ENCODE results near the gene POLR3B.
A peak's percentile ranks its signal among the peaks of the same experiment; 100 is the strongest.

POLR3B gene

GRCh38 chr12:106493531-106493930 lies 136.0 kb downstream of the POLR3B start:
- no peaks in the 10 kb centered on the region for H3K27me3 ChIP-seq (replicated peaks in 2 of 5; ENCODE audit: control insufficient read depth in 4 of 5, insufficient read depth in 5 of 5, low read length in 4 of 5)
- no peaks in the 10 kb centered on the region for H3K9me3 ChIP-seq (ENCODE audit: control extremely low read depth in 1 of 5, control insufficient read depth in 4 of 5, insufficient read depth in 2 of 5, low read depth in 1 of 5, low read length in 4 of 5)
- H3K27ac ChIP-seq (ENCODE audit: insufficient read depth in 1 of 2, low read depth in 1 of 2, low read length in 2 of 2, poor library complexity in 1 of 2, severe bottlenecking in 2 of 2), result no peak overlapping the region
- ChIA-PET CTCF (no interaction called here), POLR2A (no interaction called here)
- WGBS (ENCODE audit: insufficient coverage), result no CpG with 5 or more reads among the region's 4 CpGs
- no peak for DNase-seq
- H3K36me3 ChIP-seq (ENCODE audit: control insufficient read depth in 4 of 4, insufficient read depth in 4 of 4, low read length in 3 of 4), result peaks cover 0 to 2% (median 0%) of the 10 kb centered on the region in 4 experiments
- H3K4me1 ChIP-seq (ENCODE audit: control extremely low read depth in 1 of 4, control insufficient read depth in 4 of 4, insufficient read depth in 4 of 4, low read length in 3 of 4), result peaks cover 0 to 9% (median 6%) of the 10 kb centered on the region in 4 experiments
- no peak overlapping the region for H3K4me3 ChIP-seq (ENCODE audit: control insufficient read depth in 1 of 7, extremely low read depth in 1 of 7, insufficient read depth in 4 of 7, low read depth in 2 of 7, low read length in 6 of 7)

- no peaks in the 10 kb centered on the region for H3K27me3 ChIP-seq (replicated peaks in 2 of 5; ENCODE audit: control insufficient read depth in 4 of 5, insufficient read depth in 5 of 5, low read length in 4 of 5)
- CTCF ChIA-PET, result no interaction called here
These were observed 137.9 kb downstream of the POLR3B start for GRCh38 chr12:106495354-106495965.

GRCh38 chr12:106498056-106498455 lies 140.5 kb downstream of the POLR3B start:
- H3K9me3 ChIP-seq (ENCODE audit: control extremely low read depth in 1 of 5, control insufficient read depth in 4 of 5, insufficient read depth in 2 of 5, low read depth in 1 of 5, low read length in 4 of 5), result no peaks in the 10 kb centered on the region
- peaks cover 2 to 10% (median 7%) of the 10 kb centered on the region in 4 experiments for H3K36me3 ChIP-seq (ENCODE audit: control insufficient read depth in 4 of 4, insufficient read depth in 4 of 4, low read length in 3 of 4)
- POLR2A ChIA-PET, result interaction anchor here (0.7 kb wide), 1 partner anchor 39 kb away, joined by 4 read pairs; no protein-coding TSS in a partner anchor
- peaks cover 0 to 17% (median 6%) of the 10 kb centered on the region in 4 experiments for H3K4me1 ChIP-seq (ENCODE audit: control extremely low read depth in 1 of 4, control insufficient read depth in 4 of 4, insufficient read depth in 4 of 4, low read length in 3 of 4)
- no peaks in the 10 kb centered on the region for H3K27me3 ChIP-seq (replicated peaks in 2 of 5; ENCODE audit: control insufficient read depth in 4 of 5, insufficient read depth in 5 of 5, low read length in 4 of 5)
- no peak overlapping the region for H3K27ac ChIP-seq (ENCODE audit: insufficient read depth in 1 of 2, low read depth in 1 of 2, low read length in 2 of 2, poor library complexity in 1 of 2, severe bottlenecking in 2 of 2)
- peak; percentile 9 to 42 (median 28) for DNase-seq
- WGBS (ENCODE audit: insufficient coverage), result 0% methylated on average over 4 of the region's 7 CpGs
- CTCF ChIA-PET, result no interaction called here
- H3K4me3 ChIP-seq (ENCODE audit: control insufficient read depth in 1 of 7, extremely low read depth in 1 of 7, insufficient read depth in 4 of 7, low read depth in 2 of 7, low read length in 6 of 7), result no peak overlapping the region

More at GRCh38 chr12:106495354-106495965, 137.9 kb downstream of the POLR3B start:
- H3K4me1 ChIP-seq (ENCODE audit: control extremely low read depth in 1 of 4, control insufficient read depth in 4 of 4, insufficient read depth in 4 of 4, low read length in 3 of 4), result peaks cover 0 to 17% (median 6%) of the 10 kb centered on the region in 4 experiments
- no peaks in the 10 kb centered on the region for H3K9me3 ChIP-seq (ENCODE audit: control extremely low read depth in 1 of 5, control insufficient read depth in 4 of 5, insufficient read depth in 2 of 5, low read depth in 1 of 5, low read length in 4 of 5)
- POLR2A ChIA-PET, result no interaction called here
- 100% methylated on average over 3 of the region's 5 CpGs for WGBS (ENCODE audit: insufficient coverage)
- peaks cover 0 to 6% (median 3%) of the 10 kb centered on the region in 4 experiments for H3K36me3 ChIP-seq (ENCODE audit: control insufficient read depth in 4 of 4, insufficient read depth in 4 of 4, low read length in 3 of 4)
- DNase-seq, result no peak
- H3K4me3 ChIP-seq (ENCODE audit: control insufficient read depth in 1 of 7, extremely low read depth in 1 of 7, insufficient read depth in 4 of 7, low read depth in 2 of 7, low read length in 6 of 7), result no peak overlapping the region
- H3K27ac ChIP-seq (ENCODE audit: insufficient read depth in 1 of 2, low read depth in 1 of 2, low read length in 2 of 2, poor library complexity in 1 of 2, severe bottlenecking in 2 of 2), result no peak overlapping the region

GRCh38 chr12:106499628-106500027 lies 142.1 kb downstream of the POLR3B start:
- no peak for DNase-seq
- H3K9me3 ChIP-seq (ENCODE audit: control extremely low read depth in 1 of 5, control insufficient read depth in 4 of 5, insufficient read depth in 2 of 5, low read depth in 1 of 5, low read length in 4 of 5), result no peaks in the 10 kb centered on the region
- H3K4me3 ChIP-seq (ENCODE audit: control insufficient read depth in 1 of 7, extremely low read depth in 1 of 7, insufficient read depth in 4 of 7, low read depth in 2 of 7, low read length in 6 of 7), result no peak overlapping the region
- ChIA-PET POLR2A (no interaction called here), CTCF (no interaction called here)
- peaks cover 4 to 19% (median 10%) of the 10 kb centered on the region in 4 experiments for H3K36me3 ChIP-seq (ENCODE audit: control insufficient read depth in 4 of 4, insufficient read depth in 4 of 4, low read length in 3 of 4)
- no peak overlapping the region for H3K27ac ChIP-seq (ENCODE audit: insufficient read depth in 1 of 2, low read depth in 1 of 2, low read length in 2 of 2, poor library complexity in 1 of 2, severe bottlenecking in 2 of 2)
- H3K27me3 ChIP-seq (replicated peaks in 2 of 5; ENCODE audit: control insufficient read depth in 4 of 5, insufficient read depth in 5 of 5, low read length in 4 of 5), result no peaks in the 10 kb centered on the region
- peaks cover 0 to 17% (median 6%) of the 10 kb centered on the region in 4 experiments for H3K4me1 ChIP-seq (ENCODE audit: control extremely low read depth in 1 of 4, control insufficient read depth in 4 of 4, insufficient read depth in 4 of 4, low read length in 3 of 4)
- WGBS (ENCODE audit: insufficient coverage), result 100% methylated on average over 1 of the region's 2 CpGs

GRCh38 chr12:106506691-106507090 lies 149.1 kb downstream of the POLR3B start:
- no peaks in the 10 kb centered on the region for H3K9me3 ChIP-seq (ENCODE audit: control extremely low read depth in 1 of 5, control insufficient read depth in 4 of 5, insufficient read depth in 2 of 5, low read depth in 1 of 5, low read length in 4 of 5)
- no peaks in the 10 kb centered on the region for H3K4me1 ChIP-seq (ENCODE audit: control extremely low read depth in 1 of 4, control insufficient read depth in 4 of 4, insufficient read depth in 4 of 4, low read length in 3 of 4)
- ChIA-PET POLR2A (no interaction called here), CTCF (no interaction called here)
- H3K36me3 ChIP-seq (ENCODE audit: control insufficient read depth in 4 of 4, insufficient read depth in 4 of 4, low read length in 3 of 4), result peaks cover 4 to 20% (median 11%) of the 10 kb centered on the region in 4 experiments
- H3K4me3 ChIP-seq (ENCODE audit: control insufficient read depth in 1 of 7, extremely low read depth in 1 of 7, insufficient read depth in 4 of 7, low read depth in 2 of 7, low read length in 6 of 7), result no peak overlapping the region
- WGBS (ENCODE audit: insufficient coverage), result 90% methylated on average over 7 of the region's 9 CpGs
- H3K27me3 ChIP-seq (replicated peaks in 2 of 5; ENCODE audit: control insufficient read depth in 4 of 5, insufficient read depth in 5 of 5, low read length in 4 of 5), result no peaks in the 10 kb centered on the region
- no peak for DNase-seq
- H3K27ac ChIP-seq (ENCODE audit: insufficient read depth in 1 of 2, low read depth in 1 of 2, low read length in 2 of 2, poor library complexity in 1 of 2, severe bottlenecking in 2 of 2), result no peak overlapping the region

GRCh38 chr12:106508966-106509365 lies 151.4 kb downstream of the POLR3B start:
- WGBS (ENCODE audit: insufficient coverage), result 86% methylated on average over 1 of the region's 2 CpGs
- Histone ChIP-seq H3K4me3 (ENCODE audit: control insufficient read depth in 1 of 7, extremely low read depth in 1 of 7, insufficient read depth in 4 of 7, low read depth in 2 of 7, low read length in 6 of 7) (no peak overlapping the region), H3K9me3 (ENCODE audit: control extremely low read depth in 1 of 5, control insufficient read depth in 4 of 5, insufficient read depth in 2 of 5, low read depth in 1 of 5, low read length in 4 of 5) (no peaks in the 10 kb centered on the region), H3K36me3 (ENCODE audit: control insufficient read depth in 4 of 4, insufficient read depth in 4 of 4, low read length in 3 of 4) (peaks cover 4 to 12% (median 8%) of the 10 kb centered on the region in 4 experiments), H3K27ac (ENCODE audit: insufficient read depth in 1 of 2, low read depth in 1 of 2, low read length in 2 of 2, poor library complexity in 1 of 2, severe bottlenecking in 2 of 2) (no peak overlapping the region), H3K4me1 (ENCODE audit: control extremely low read depth in 1 of 4, control insufficient read depth in 4 of 4, insufficient read depth in 4 of 4, low read length in 3 of 4) (no peaks in the 10 kb centered on the region), H3K27me3 (replicated peaks in 2 of 5; ENCODE audit: control insufficient read depth in 4 of 5, insufficient read depth in 5 of 5, low read length in 4 of 5) (no peaks in the 10 kb centered on the region)
- no peak for DNase-seq
- POLR2A ChIA-PET, result no interaction called here
- CTCF ChIA-PET, result no interaction called here

GRCh38 chr12:106511365-106511764 lies 153.8 kb downstream of the POLR3B start:
- no peaks in the 10 kb centered on the region for H3K4me1 ChIP-seq (ENCODE audit: control extremely low read depth in 1 of 4, control insufficient read depth in 4 of 4, insufficient read depth in 4 of 4, low read length in 3 of 4)
- POLR2A ChIA-PET, result no interaction called here
- H3K27ac ChIP-seq (ENCODE audit: insufficient read depth in 1 of 2, low read depth in 1 of 2, low read length in 2 of 2, poor library complexity in 1 of 2, severe bottlenecking in 2 of 2), result no peak overlapping the region
- no peak for DNase-seq
- H3K4me3 ChIP-seq (ENCODE audit: control insufficient read depth in 1 of 7, extremely low read depth in 1 of 7, insufficient read depth in 4 of 7, low read depth in 2 of 7, low read length in 6 of 7), result no peak overlapping the region
- H3K36me3 ChIP-seq (ENCODE audit: control insufficient read depth in 4 of 4, insufficient read depth in 4 of 4, low read length in 3 of 4), result peaks cover 2 to 4% (median 3%) of the 10 kb centered on the region in 4 experiments
- no peaks in the 10 kb centered on the region for H3K9me3 ChIP-seq (ENCODE audit: control extremely low read depth in 1 of 5, control insufficient read depth in 4 of 5, insufficient read depth in 2 of 5, low read depth in 1 of 5, low read length in 4 of 5)
- WGBS (ENCODE audit: insufficient coverage), result 93% methylated on average over 5 of the region's 5 CpGs
- no peaks in the 10 kb centered on the region for H3K27me3 ChIP-seq (replicated peaks in 2 of 5; ENCODE audit: control insufficient read depth in 4 of 5, insufficient read depth in 5 of 5, low read length in 4 of 5)
- CTCF ChIA-PET, result no interaction called here
